Measurements from ENCODE around the gene KRT7. TPM values are rescaled to one million over a fixed set of nuclear protein-coding genes. Genes with fewer than 3 reads are reported as not detected.

Gene KRT7
- total and polyA plus RNA-seq, 5 experiments from 2014 or later = not detected

GRCh38 chr12:52191841-52192791 lies 40.9 kb upstream of the KRT7 start, which contains the start of gene KRT80:
Gene KRT80, minus strand, starts transcription at chr12:52192014. Its CDS starts 112 bp downstream, at chr12:52191902.
- Mint-ChIP-seq H3K4me3 (no peak within 1 kb of the TSS), H3K27ac (peak within 1 kb of the TSS in 2 of 10 donors; percentile 21 to 29), H3K27me3 (peaks cover 4 to 18% (median 14%) of the 10 kb centered on the region in 5 donors), H3K4me1 (peaks cover 0 to 3% (median 0%) of the 10 kb centered on the region in 4 donors), H3K36me3 (no peaks in the 10 kb centered on the region), H3K9me3 (no peaks in the 10 kb centered on the region)
- no peak for DNase-seq
- ATAC-seq = no peak
- POLR2A ChIA-PET = no interaction called here

GRCh38 chr12:52193532-52193931 lies 39.5 kb upstream of the KRT7 start:
- peaks cover 4 to 18% (median 14%) of the 10 kb centered on the region in 5 donors for H3K27me3 Mint-ChIP-seq
- no peaks in the 10 kb centered on the region for H3K9me3 Mint-ChIP-seq
- H3K27ac Mint-ChIP-seq = no peak overlapping the region
- no peak overlapping the region for H3K4me3 Mint-ChIP-seq
- DNase-seq (no peak), ATAC-seq (no peak)
- no peaks in the 10 kb centered on the region for H3K36me3 Mint-ChIP-seq
- POLR2A ChIA-PET = no interaction called here
- H3K4me1 Mint-ChIP-seq = peaks cover 0 to 2% (median 0%) of the 10 kb centered on the region in 4 donors

GRCh38 chr12:52193991-52194390 lies 39.1 kb upstream of the KRT7 start:
- Mint-ChIP-seq H3K27me3 (peaks cover 6 to 21% (median 14%) of the 10 kb centered on the region in 5 donors), H3K36me3 (no peaks in the 10 kb centered on the region), H3K9me3 (no peaks in the 10 kb centered on the region), H3K4me1 (peaks cover 0 to 2% (median 0%) of the 10 kb centered on the region in 4 donors), H3K27ac (no peak overlapping the region), H3K4me3 (no peak overlapping the region)
- POLR2A ChIA-PET = no interaction called here
- no peak for DNase-seq
- no peak for ATAC-seq

- POLR2A ChIA-PET = no interaction called here
- H3K9me3 Mint-ChIP-seq = no peaks in the 10 kb centered on the region
- DNase-seq = no peak
- peak overlapping the region in 1 of 10 donors; percentile 54 for H3K27ac Mint-ChIP-seq
- H3K36me3 Mint-ChIP-seq = no peaks in the 10 kb centered on the region
- H3K4me3 Mint-ChIP-seq = no peak overlapping the region
- H3K27me3 Mint-ChIP-seq = peaks cover 6 to 21% (median 14%) of the 10 kb centered on the region in 5 donors
- no peak for ATAC-seq
- H3K4me1 Mint-ChIP-seq = peaks cover 0 to 2% (median 0%) of the 10 kb centered on the region in 4 donors
Measured at GRCh38 chr12:52195065-52195730, 37.8 kb upstream of the KRT7 start.

GRCh38 chr12:52197371-52198231 lies 35.4 kb upstream of the KRT7 start:
- peaks cover 0 to 2% (median 0%) of the 10 kb centered on the region in 4 donors for H3K4me1 Mint-ChIP-seq
- H3K36me3 Mint-ChIP-seq = no peaks in the 10 kb centered on the region
- no peak for DNase-seq
- H3K9me3 Mint-ChIP-seq = no peaks in the 10 kb centered on the region
- POLR2A ChIA-PET = no interaction called here
- peaks cover 6 to 34% (median 21%) of the 10 kb centered on the region in 5 donors for H3K27me3 Mint-ChIP-seq
- H3K27ac Mint-ChIP-seq = no peak overlapping the region
- no peak for ATAC-seq
- H3K4me3 Mint-ChIP-seq = no peak overlapping the region

- Mint-ChIP-seq H3K36me3 (no peaks in the 10 kb centered on the region), H3K4me1 (peaks cover 0 to 7% (median 5%) of the 10 kb centered on the region in 4 donors), H3K27me3 (peaks cover 9 to 42% (median 22%) of the 10 kb centered on the region in 5 donors), H3K9me3 (no peaks in the 10 kb centered on the region), H3K27ac (no peak overlapping the region), H3K4me3 (no peak overlapping the region)
- ATAC-seq (no peak), DNase-seq (no peak)
- POLR2A ChIA-PET = no interaction called here
Measured at GRCh38 chr12:52198454-52199215, 34.4 kb upstream of the KRT7 start.

- Mint-ChIP-seq H3K4me3 (no peak overlapping the region), H3K9me3 (no peaks in the 10 kb centered on the region), H3K36me3 (no peaks in the 10 kb centered on the region), H3K27me3 (peaks cover 9 to 38% (median 22%) of the 10 kb centered on the region in 5 donors), H3K4me1 (peaks cover 0 to 7% (median 5%) of the 10 kb centered on the region in 4 donors), H3K27ac (no peak overlapping the region)
- ATAC-seq (no peak), DNase-seq (no peak)
- POLR2A ChIA-PET = no interaction called here
Measured at GRCh38 chr12:52199294-52199919, 33.6 kb upstream of the KRT7 start.

GRCh38 chr12:52200086-52200780 lies 32.8 kb upstream of the KRT7 start:
- Mint-ChIP-seq H3K27ac (no peak overlapping the region), H3K4me3 (no peak overlapping the region), H3K27me3 (peaks cover 9 to 37% (median 20%) of the 10 kb centered on the region in 5 donors), H3K9me3 (no peaks in the 10 kb centered on the region), H3K4me1 (peaks cover 0 to 6% (median 5%) of the 10 kb centered on the region in 4 donors), H3K36me3 (no peaks in the 10 kb centered on the region)
- DNase-seq (peak in 1 of 10 donors; percentile 40), ATAC-seq (no peak)
- POLR2A ChIA-PET = no interaction called here

GRCh38 chr12:52200781-52201450 lies 32.1 kb upstream of the KRT7 start:
- POLR2A ChIA-PET = no interaction called here
- DNase-seq = peak in 1 of 10 donors; percentile 2
- H3K27ac Mint-ChIP-seq = no peak overlapping the region
- peaks cover 0 to 5% (median 5%) of the 10 kb centered on the region in 4 donors for H3K4me1 Mint-ChIP-seq
- H3K9me3 Mint-ChIP-seq = no peaks in the 10 kb centered on the region
- no peaks in the 10 kb centered on the region for H3K36me3 Mint-ChIP-seq
- peaks cover 7 to 35% (median 17%) of the 10 kb centered on the region in 5 donors for H3K27me3 Mint-ChIP-seq
- no peak for ATAC-seq
- no peak overlapping the region for H3K4me3 Mint-ChIP-seq

GRCh38 chr12:52201451-52201839 lies 31.6 kb upstream of the KRT7 start:
- peaks cover 0 to 5% (median 5%) of the 10 kb centered on the region in 4 donors for H3K4me1 Mint-ChIP-seq
- ATAC-seq = no peak
- no peaks in the 10 kb centered on the region for H3K36me3 Mint-ChIP-seq
- peaks cover 7 to 33% (median 17%) of the 10 kb centered on the region in 5 donors for H3K27me3 Mint-ChIP-seq
- H3K27ac Mint-ChIP-seq = no peak overlapping the region
- POLR2A ChIA-PET = no interaction called here
- no peak overlapping the region for H3K4me3 Mint-ChIP-seq
- no peak for DNase-seq
- H3K9me3 Mint-ChIP-seq = no peaks in the 10 kb centered on the region

Data from naive thymus-derived CD8-positive, alpha-beta T cell (primary cell).